GM21367 (cell line): ENCODE data around the gene AHCYL2.
"Not testable (repeated sequence)": the region's sequence is repeated elsewhere in the genome, so short reads cannot be mapped to it uniquely, and the experiment has no call there.

Experiments used
- ATAC-seq: cut with Tn5 transposase; IDR thresholded peaks from one replicate; pipeline ENCODE4 v1.9.1; 2021; ENCODE audit not compliant: unreplicated experiment

The AHCYL2 gene

DNA sequence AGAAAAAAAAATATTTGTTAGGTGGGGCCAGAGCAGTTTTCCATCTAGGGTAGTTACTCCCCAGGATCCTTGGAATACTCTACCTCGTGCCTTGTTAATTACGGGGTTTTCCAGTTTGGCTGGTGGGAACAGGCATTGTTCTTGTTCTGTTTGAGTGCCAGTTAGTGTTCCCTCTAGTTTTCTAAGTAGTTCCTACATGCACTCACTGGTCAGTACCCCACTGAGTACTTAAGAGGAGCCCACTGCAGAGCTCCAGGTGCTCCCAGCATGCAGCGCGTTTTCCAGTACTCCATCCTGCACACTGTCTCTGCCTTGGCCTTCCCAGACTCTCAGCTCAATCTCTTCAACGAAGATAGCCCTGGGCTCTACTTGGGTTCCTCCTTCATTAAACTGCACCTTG is 58.0 kb downstream of the AHCYL2 start:
- no peak for ATAC-seq

DNA sequence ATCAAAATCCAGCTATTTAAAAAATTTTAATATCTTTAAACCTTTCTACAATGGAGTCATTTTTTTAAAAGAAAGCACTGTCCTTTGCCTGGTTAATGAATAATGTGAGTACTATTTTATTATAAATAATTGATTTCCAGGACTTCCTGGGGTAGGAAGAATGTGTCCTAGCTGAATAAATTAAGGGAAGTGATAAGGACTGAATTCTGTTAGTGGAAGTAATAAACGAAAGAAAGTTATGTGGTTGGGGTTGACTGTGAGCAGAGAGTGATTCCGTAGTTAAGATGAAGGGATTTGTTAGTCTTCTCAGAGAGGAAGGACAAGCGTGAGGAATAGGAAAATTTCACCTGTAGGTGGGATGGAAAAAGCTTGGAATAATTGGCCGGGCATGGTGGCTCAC is 59.1 kb downstream of the AHCYL2 start:
- ATAC-seq = no peak

DNA sequence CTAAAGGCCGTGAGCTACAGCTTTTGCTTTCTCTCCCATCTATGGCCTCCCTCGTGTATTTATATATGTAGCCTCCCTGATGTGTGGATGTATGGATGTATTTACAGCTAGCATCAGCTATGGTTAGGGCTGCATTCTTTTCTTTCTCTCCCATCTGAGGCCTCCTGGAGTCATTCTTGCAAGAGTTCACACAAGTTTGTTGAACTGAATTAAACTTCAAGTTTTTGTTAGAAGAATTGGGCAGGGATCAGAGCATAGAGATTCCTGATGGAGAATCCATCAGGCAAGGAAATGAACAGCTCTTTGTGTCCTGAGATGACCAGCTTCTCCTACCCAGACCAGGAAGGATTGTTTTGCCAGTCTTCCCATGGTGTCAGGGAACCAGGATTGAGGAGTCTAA is 60.3 kb downstream of the AHCYL2 start:
- no peak for ATAC-seq

DNA sequence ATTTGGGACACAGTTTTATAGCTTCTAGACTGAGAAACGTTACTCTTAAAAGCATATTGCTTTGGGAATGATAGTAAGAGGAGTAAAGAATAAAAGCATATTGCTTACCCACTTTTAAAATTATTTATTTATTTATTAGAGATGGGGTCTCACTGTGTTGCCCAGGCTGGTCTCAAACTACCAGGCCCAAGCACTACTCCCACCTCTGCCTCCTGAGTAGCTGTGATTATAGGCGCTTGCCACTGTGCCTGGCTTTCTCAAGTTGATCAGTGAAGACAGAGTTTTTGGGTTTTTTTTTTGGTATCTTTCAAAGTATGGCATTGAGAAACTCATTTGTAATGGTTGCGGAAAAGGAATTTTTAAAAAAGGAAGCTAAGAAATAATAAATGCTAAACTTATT is 68.0 kb downstream of the AHCYL2 start:
- ATAC-seq = no peak

DNA sequence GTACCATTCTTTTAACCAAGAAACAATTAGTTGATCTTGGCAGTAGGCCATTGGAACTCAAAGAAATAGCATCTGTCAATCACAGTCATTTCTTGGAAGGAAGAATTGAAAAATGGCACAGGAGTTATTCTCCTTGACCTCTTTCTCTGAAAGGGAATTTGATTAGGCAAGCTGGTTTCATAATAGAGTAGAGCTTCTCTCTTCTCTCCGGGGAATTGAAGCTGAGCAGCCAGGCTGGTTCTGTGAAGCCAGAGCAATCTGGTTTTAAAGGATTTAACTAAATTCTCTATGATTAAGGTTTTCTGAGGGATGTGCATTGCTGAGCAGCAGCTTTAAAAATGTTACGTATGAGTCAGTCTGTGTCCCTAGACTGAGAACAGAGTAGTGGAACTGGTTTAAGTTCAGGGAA is 70.2 kb downstream of the AHCYL2 start:
- no peak for ATAC-seq

DNA sequence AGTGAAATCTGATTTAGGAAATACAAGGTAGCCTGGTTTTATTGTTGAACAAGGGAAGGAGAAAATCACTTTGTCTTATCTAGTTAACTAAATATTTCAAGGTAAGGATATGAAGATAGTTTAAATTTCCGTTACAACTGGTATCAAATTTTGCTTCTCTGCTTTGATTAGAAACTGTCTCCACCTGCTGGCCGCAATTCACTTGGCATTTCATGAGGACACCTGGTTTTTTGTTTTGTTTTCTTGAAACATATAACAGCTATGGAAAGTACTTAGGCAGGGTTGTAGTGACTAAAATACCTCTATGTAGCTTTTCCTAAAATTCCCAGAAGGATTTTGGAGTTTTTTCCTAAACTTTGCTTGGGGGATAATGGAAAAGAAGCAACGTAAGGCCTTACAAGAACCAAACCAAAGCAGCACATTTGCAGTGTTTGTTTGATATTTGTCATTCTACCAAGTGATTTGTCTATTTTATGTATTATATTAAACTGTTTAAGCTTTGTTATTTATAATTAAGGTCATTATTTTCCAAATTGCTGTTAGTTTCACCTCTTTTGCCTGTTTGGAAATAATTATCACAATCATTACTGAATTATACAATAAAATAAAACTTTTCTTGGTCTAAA is 73.6 kb downstream of the AHCYL2 start:
- ATAC-seq = no peak

DNA sequence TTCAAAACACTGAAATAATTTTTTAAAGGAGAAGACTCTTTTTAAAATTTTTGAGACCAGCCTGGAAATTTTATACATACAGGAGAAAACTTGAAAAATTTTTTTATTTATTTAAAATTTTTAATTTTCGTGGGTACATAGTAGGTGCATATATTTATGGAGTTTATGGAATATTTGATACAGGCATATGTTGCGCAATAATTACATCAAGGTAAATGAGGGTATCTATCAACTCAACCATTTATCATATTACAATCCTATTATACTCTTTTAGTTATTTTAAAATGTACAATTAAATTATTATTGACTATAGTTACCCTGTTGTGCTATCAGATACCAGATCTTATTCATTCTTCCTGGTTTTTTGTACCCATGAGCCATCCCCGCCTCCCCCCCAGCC is 75.1 kb downstream of the AHCYL2 start:
- ATAC-seq = no peak

DNA sequence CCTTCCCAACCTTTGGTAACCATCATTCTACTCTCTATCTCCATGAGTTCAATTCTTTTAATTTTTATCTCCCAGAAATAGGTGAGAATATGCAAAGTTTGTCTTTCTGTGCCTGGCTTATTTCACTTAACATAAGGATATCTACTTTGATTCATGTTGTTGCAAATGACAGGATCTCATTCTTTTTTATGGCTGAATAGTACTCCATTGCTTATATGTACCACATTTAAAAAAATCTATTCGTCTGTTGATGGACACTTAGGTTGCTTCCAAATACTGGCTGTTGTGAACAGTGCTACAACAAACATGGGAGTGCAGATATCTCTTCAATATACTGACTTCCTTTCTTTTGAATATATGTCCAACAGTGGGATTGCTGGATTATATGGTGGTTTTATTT is 75.5 kb downstream of the AHCYL2 start:
- ATAC-seq = not testable (repeated sequence)

DNA sequence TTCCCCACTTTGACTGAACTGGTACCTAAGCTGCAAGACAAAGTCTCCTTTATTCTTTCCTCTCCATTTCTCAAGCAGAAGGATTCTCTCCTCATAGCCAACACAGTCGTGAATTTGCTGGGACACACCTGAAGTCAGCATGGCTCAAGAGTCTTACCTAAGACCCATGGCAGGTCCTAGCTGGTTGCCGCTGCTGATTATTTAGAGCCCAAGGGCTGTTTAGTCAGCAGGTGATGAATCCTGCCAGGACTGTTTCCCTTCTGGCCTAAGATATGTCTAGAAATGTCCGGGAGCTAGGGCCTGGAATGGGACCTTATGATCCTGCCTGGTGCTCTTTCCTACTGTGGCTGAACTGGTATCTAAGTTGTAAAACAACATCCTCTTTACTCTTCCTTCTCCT is 82.8 kb downstream of the AHCYL2 start:
- ATAC-seq = no peak

DNA sequence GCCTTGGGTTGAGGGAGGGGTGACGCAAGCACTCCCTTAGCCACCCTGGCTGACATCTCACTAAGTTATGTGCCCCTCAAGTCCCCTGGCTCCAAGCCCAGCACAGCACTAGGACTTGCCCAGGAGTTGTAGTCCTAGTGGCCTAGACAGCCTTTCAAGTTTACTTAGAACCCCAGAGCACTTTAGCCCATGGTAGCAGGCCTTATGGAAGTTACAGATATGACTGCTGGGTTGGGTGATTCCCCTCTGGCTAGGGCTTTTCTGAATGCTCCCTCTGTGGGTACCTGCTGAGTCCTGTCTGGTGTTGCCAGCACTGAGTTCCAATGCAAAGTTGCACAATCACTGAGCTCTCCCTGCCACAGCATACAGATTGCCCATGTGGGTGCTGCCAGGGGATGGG is 83.2 kb downstream of the AHCYL2 start:
- ATAC-seq = no peak

DNA sequence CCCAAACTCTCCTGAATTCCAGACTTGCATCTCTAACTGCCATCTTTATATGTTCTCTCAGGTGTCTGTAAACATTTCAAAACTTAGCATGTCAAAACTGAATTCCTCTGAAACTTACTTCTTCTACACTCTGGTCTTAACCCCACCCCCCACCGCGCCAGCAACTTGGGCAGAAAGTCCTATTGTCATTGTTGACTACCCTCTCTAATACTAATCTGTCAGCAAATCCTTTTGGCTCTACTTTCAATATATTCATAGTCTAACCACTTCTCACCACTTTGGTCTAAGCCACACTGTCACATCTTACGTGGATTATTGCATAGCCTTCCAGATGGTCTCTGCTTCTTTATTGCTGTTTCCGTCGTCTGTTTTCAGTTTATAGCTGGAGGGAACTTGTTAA is 86.6 kb downstream of the AHCYL2 start:
- no peak for ATAC-seq

DNA sequence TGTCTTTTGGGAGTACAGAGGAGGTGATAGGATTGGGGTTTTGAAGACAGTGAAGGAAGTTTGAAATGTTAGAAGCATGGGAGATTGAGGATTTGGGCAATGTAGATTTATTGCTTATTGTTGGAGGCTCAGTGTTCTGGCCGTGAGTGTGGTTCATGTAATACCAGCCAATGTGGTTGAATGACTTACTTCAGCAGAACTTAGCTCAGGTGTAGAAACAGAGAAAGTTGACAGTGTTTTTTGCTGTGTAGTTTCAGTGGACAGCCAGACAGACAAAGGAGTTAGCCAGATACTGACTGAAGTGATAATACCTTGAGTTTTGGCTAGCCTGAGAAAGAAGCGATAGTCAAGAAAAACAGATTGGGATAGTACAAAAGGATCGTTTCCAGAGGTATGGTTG is 88.5 kb downstream of the AHCYL2 start:
- no peak for ATAC-seq

DNA sequence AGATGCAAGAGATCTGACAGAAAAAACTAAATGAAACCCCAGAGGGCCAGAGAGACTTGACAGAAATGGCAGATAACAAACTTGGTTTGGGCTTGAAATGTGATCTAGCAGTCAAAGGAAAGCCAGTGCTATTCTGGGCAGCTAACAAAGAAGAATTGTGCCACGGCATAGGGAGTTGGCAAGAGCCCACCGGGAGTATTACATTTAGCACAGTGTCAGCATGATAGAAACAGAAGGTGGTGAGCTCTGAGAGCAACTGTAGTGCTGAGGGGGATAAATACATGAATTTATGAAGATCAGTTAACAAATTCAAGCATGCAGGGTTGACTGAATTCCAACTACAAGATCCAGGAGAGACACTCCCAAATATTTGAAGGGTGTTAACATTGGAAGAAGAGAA is 91.1 kb downstream of the AHCYL2 start:
- ATAC-seq = no peak

DNA sequence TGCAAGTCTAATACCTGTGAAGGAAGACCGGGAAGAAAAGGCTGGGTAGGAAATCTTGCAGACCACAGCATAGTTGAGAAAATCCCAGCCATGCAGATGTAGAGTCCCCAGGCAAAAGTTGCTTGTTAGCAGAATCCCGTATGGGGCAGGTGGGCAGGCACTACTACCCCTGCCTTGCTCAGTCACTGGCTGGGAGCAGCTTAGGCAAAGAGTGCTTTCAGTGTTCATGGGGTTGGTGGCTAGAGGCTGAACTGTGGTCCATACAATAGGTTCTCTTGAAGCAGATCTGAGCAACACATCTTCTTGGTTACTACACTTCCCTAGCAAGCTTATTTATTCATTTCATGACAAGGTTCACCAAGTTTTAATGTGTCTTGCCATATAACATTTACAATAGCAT is 92.6 kb downstream of the AHCYL2 start:
- ATAC-seq = no peak

DNA sequence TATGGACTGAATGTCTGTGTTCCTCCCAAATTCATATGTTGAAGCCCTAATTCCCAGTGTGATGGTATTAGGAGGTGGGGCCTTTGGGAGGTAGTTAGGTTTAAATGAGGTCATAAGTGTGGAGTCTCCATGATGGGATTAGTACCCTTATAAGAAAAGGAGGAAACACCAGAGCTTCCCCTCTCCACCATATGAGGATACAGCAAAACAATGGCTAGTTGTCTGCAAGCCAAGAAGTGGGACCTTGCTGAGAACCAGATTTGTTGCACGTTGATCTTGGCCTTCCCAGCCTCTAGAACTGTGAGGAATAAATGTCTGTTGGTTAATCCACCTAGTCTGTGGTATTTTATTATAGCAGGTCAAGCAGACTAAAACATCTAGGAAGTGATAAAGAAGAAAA is 102.2 kb downstream of the AHCYL2 start:
- no peak for ATAC-seq

DNA sequence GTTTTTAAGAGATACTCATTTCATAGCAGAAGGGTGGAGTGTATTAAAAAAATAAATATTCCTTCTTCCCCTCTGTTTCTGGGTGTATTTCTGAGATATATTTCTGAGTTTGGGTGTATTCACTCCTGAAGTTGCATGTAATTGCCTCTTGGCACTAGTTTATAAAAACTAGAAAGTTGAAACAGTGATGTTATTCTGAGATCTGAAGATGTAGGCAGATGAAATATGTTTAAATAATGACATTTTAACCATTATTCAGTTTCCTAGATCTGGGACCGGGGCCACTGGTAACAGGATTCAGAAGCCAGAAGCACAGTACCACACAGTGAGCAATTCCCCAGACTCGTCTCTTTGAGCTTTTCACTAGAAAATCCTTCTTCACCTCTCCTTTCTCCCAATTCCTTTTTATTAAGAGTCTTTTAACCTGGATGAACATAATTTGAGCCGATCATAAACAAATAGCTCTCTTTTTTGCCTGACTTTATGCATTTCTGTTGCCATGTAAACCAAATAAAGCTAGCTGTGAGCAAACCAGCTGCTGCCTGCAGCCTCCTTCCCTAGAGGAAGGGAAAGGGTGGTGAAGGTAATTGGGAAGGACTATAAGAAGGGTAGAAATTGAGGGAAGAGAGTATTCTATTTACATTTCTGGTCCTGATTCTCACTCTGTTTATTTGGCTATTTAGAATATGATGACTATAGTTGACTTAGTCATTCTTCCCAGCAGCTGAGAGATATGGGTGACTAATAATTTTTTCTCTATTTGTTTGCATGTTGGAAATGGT is 107.6 kb downstream of the AHCYL2 start:
- ATAC-seq = no peak

DNA sequence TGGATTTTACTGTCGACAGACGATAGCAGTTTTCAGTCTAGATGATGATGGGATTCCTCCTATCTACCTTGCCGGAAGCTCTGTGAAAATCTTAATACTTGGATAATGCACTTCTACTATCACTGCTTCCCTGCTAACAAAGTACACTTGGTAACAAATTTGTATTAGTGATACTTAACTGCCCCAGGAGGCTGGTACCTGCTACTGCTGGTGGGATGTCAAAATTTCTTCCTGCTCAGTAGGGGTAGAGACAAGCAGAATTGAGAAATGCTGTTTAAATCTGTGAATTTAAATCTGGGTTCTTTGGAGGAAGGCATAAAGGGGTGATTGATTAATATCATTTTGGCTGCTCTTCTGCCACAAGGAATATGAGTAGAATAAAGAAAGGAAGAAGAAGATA is 109.6 kb downstream of the AHCYL2 start:
- ATAC-seq = no peak

DNA sequence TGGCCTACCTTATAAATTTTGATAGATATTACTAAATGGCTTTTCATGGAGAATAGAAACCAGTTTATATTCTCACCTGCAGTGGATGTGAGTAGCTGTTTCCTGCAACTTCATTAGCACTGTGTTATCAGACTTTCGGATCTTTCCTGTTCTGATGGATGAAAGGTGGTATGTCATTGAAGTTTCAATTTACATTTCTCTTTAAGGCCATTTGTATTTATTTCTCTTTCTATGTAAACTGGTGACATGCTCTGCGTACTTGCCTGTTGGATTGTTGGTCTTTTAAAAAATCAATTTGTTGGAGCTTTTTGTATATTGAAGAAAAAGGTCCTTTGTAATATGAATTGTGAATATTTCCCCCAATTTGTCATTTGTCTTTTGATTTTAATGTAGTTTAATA is 113.6 kb downstream of the AHCYL2 start:
- no peak for ATAC-seq

DNA sequence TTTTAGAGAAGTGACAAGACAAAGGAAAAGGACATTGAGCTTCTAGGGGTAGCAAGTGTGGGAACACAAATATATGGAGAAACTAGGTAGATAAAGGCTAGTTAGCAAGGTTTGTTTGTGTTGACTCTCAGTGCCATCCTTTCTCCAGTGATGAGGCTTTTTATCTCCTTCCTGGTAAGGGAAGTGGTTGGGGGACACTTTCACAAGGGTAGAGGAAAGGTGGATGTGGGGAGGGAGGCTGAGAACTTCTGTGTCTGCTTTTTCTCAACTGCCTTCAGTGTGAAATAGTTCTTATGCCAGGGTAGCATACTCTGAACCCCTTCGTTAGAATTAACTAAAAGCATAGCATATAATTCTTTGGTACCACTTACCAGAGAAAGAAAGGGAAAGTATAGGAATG is 116.4 kb downstream of the AHCYL2 start:
- ATAC-seq = no peak

DNA sequence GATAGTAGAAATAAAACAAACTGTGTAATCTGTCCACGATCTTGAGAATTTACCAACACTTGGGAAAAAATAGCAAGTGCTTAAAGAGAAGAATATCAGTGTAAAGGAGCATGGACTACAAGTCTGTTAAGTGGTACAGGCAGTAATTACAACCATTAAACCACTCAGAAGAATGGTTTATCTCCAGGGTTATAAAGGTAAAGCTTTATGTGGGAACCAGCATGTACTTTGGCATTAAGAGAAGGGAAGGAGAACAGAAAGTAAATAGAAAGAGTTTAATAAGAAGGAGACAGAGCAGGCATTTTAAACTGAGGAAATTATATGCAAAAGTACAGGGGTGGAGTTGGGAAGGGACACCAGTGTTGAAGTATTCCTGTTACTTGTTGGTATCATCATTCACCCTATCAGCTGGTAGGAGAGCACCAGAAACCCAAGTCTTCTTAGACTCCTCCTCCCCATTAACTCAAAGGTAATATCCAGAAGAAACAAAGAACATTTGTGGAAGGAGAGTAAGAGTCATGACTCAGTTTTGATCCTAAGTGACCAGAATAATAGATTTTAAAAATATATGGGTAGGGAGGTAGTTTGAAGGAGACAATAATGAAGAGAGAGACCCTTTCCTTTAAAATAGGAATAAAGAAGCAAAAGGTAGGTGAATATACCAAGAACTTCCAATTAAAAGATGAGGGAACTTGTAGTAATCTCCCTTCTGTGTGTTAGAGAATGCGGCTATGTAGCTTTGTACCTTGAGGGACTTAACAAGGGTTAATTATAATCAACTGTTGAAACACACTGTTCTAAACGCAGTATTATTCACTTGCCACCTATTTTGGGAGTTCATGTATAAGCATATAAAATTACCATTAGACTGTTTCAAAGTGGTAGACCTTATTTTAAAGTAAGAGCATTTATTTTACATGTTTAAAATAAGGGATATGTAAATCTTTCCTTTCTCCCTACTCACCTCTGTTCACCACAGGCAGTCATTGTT is 117.3 kb downstream of the AHCYL2 start:
- ATAC-seq = no peak

DNA sequence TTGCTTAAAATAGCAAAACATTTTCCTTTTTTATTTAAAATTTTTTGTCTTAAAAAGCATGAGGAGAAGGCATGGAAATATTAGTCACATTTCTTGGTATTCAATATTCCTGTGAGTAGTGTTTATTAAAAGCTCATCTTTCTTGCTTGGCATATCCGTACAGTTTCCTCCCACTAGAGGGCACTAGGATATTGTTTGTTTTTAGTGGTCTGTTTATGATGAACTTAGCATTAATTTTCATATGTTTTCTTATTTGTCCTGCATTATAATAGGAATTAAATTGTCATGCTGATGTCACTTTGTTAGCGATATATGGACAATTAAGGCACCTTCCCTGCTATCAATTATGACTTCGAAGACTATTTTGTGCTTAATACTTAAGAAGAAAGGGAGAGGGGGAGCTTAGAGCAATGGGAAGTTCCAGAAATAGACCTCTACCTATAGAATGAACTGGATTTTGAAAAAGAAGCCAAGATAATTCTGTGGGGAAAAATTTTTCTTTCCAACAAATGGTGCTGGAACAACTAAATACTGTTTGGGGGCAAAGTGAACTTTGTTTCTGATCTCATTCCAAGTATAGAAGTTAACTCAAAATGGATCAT is 118.4 kb downstream of the AHCYL2 start:
- ATAC-seq = no peak
